GM12801 (cell line): ENCODE measurements around the gene NKX1-1.

Experiments used
- CTCF ChIP-seq: IDR thresholded peaks from one replicate; pipeline ENCODE4 v1.5.1; 2011; ENCODE audit warnings: control low read depth; ENCODE audit not compliant: insufficient read length; ENCODE audit errors: extremely low read depth

The NKX1-1 gene

GRCh38 chr4:1400191-1400805 is 5.9 kb downstream of the NKX1-1 start:
- TF ChIP-seq CTCF: no peak

- TF ChIP-seq CTCF: no peak
Observed at GRCh38 chr4:1399508-1400190, 6.6 kb downstream of the NKX1-1 start.

GRCh38 chr4:1398681-1399507 is 7.3 kb downstream of the NKX1-1 start:
- no peak for TF ChIP-seq CTCF

- TF ChIP-seq CTCF: no peak
Observed at GRCh38 chr4:1396806-1397455, 9.3 kb downstream of the NKX1-1 start.

GRCh38 chr4:1395941-1396805 is 10.1 kb downstream of the NKX1-1 start:
- TF ChIP-seq CTCF: no peak

GRCh38 chr4:1393866-1394265 is 12.4 kb downstream of the NKX1-1 start:
- TF ChIP-seq CTCF: no peak
